Measurements from ENCODE around the gene EIF3F. TPM values are rescaled to one million over a fixed set of nuclear protein-coding genes. Genes with fewer than 3 reads are reported as not detected.

EIF3F gene
- polyA plus RNA-seq, 3 donors, result 179 to 286 (median 243) TPM

DNA sequence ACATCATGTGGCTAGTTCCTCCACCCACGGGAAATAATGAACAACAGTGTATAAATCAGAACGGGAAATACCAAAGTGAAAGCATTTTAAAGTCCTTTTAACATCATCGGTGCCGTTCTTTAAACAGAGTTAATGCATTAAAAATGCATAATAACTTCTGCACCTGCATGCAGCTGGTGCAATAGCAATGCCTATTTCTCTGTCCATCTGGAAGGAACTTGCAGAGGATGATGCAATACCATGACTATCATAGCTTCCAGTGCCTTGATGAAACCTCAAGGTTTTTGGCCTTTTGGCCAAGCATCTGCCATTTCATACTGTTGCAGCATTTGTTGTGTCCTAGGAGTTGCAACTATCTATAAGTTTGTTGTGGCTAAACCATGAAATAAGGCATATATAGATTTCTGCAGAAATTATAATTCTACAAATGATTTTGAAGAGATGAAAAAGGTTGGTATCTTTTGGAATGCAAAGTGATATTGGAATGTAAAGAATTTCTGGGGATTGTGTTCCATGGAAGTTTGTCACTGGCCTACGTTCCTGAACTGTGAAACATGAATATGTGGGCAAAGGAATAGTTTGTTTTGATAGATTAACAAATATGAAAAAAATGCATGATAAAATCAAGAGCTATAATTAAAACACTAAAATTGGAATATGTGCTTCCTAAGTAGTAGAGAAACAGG lies 9.8 kb upstream of the EIF3F start:
- Histone ChIP-seq H3K4me1 (ENCODE audit: control insufficient read depth in 1 of 2, insufficient read depth in 2 of 2, low read length in 2 of 2) (no peaks in the 10 kb centered on the region), H3K27ac (ENCODE audit: low read depth in 1 of 2, low read length in 2 of 2) (no peak overlapping the region), H4K20me1 (ENCODE audit: insufficient read depth, low read length) (no peaks in the 10 kb centered on the region), H3K27me3 (ENCODE audit: control insufficient read depth in 2 of 2, insufficient read depth in 2 of 2, low read length in 2 of 2) (no peaks in the 10 kb centered on the region), H3K4me3 (replicated peaks in 1 of 3; ENCODE audit: low read depth in 2 of 3, low read length in 3 of 3) (no peak overlapping the region), H3K9me3 (replicated peaks in 1 of 2; ENCODE audit: control insufficient read depth in 1 of 2, insufficient read depth in 1 of 2, low read length in 2 of 2) (no peaks in the 10 kb centered on the region), H3K36me3 (replicated peaks in 1 of 2; ENCODE audit: control insufficient read depth in 1 of 2, insufficient read depth in 2 of 2, low read length in 2 of 2) (no peaks in the 10 kb centered on the region), H3K79me2 (ENCODE audit: insufficient read depth, low read length) (no peaks in the 10 kb centered on the region), H3K9ac (ENCODE audit: insufficient read depth, low read length, poor library complexity, severe bottlenecking) (no peak overlapping the region), H2AFZ (ENCODE audit: insufficient read depth, low read depth, low read length, poor library complexity, severe bottlenecking) (no peak overlapping the region), H3K4me2 (replicated peaks; ENCODE audit: extremely low read depth, low read length, poor library complexity, severe bottlenecking) (no peak overlapping the region)
- no peak for DNase-seq
- Mint-ChIP-seq H3K27me3 (ENCODE audit: low read depth in 3 of 3) (peaks cover 2 to 4% (median 3%) of the 10 kb centered on the region in 3 donors), H3K4me3 (no peak overlapping the region), H3K9me3 (no peaks in the 10 kb centered on the region), H3K36me3 (no peaks in the 10 kb centered on the region), H3K27ac (no peak overlapping the region), H3K4me1 (no peaks in the 10 kb centered on the region)
- intact Hi-C loops (cut with micrococcal nuclease), result no loop called here
- TF ChIP-seq, protein P1, sequence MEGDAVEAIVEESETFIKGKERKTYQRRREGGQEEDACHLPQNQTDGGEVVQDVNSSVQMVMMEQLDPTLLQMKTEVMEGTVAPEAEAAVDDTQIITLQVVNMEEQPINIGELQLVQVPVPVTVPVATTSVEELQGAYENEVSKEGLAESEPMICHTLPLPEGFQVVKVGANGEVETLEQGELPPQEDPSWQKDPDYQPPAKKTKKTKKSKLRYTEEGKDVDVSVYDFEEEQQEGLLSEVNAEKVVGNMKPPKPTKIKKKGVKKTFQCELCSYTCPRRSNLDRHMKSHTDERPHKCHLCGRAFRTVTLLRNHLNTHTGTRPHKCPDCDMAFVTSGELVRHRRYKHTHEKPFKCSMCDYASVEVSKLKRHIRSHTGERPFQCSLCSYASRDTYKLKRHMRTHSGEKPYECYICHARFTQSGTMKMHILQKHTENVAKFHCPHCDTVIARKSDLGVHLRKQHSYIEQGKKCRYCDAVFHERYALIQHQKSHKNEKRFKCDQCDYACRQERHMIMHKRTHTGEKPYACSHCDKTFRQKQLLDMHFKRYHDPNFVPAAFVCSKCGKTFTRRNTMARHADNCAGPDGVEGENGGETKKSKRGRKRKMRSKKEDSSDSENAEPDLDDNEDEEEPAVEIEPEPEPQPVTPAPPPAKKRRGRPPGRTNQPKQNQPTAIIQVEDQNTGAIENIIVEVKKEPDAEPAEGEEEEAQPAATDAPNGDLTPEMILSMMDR (IDR thresholded peaks at IDR 0.05), result no peak
- WGBS (ENCODE audit: insufficient coverage), result no CpG with 5 or more reads among the region's 5 CpGs

DNA sequence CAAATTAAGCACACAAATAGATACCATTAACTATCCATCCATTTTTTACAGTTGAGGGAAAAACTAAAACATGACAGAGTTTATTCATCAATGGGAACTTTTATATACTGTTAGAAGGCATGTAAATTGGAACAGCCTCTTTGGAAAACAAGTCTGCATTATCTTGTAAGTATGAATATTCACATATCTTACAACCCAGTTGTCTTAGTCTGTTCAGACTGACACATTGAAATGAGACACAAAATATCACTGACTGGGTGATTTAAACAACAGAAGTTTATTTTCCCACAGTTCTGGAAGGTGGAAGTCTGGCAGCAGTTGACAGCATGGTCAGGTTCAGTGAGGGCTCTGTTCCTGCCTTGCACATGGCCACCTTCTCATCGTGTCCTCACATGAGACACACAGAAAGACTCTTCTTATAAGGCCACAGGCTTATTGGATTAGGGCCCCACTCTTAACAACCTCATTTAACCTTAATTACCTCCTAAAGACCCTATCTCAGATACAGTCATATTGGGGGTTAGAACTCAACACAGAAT lies 5.4 kb upstream of the EIF3F start:
- DNase-seq, result no peak
- Histone ChIP-seq H3K4me2 (replicated peaks; ENCODE audit: extremely low read depth, low read length, poor library complexity, severe bottlenecking) (no peak overlapping the region), H3K27ac (ENCODE audit: low read depth in 1 of 2, low read length in 2 of 2) (no peak overlapping the region), H3K4me1 (ENCODE audit: control insufficient read depth in 1 of 2, insufficient read depth in 2 of 2, low read length in 2 of 2) (peaks cover 6 to 7% of the 10 kb centered on the region in 2 donors), H3K79me2 (ENCODE audit: insufficient read depth, low read length) (no peaks in the 10 kb centered on the region), H3K36me3 (replicated peaks in 1 of 2; ENCODE audit: control insufficient read depth in 1 of 2, insufficient read depth in 2 of 2, low read length in 2 of 2) (no peaks in the 10 kb centered on the region), H3K4me3 (replicated peaks in 1 of 3; ENCODE audit: low read depth in 2 of 3, low read length in 3 of 3) (no peak overlapping the region), H3K9me3 (replicated peaks in 1 of 2; ENCODE audit: control insufficient read depth in 1 of 2, insufficient read depth in 1 of 2, low read length in 2 of 2) (no peaks in the 10 kb centered on the region), H3K9ac (ENCODE audit: insufficient read depth, low read length, poor library complexity, severe bottlenecking) (no peak overlapping the region), H2AFZ (ENCODE audit: insufficient read depth, low read depth, low read length, poor library complexity, severe bottlenecking) (no peak overlapping the region), H4K20me1 (ENCODE audit: insufficient read depth, low read length) (no peaks in the 10 kb centered on the region), H3K27me3 (ENCODE audit: control insufficient read depth in 2 of 2, insufficient read depth in 2 of 2, low read length in 2 of 2) (no peaks in the 10 kb centered on the region)
- Mint-ChIP-seq H3K4me3 (no peak overlapping the region), H3K9me3 (peaks cover 0 to 2% (median 0%) of the 10 kb centered on the region in 7 donors), H3K27ac (no peak overlapping the region), H3K4me1 (peaks cover 4% of the 10 kb centered on the region), H3K27me3 (ENCODE audit: low read depth in 3 of 3) (peaks cover 1 to 10% (median 4%) of the 10 kb centered on the region in 3 donors), H3K36me3 (no peaks in the 10 kb centered on the region)
- TF ChIP-seq, protein P1 (IDR thresholded peaks at IDR 0.05), result no peak
- no CpG with 5 or more reads among the region's 1 CpG for WGBS (ENCODE audit: insufficient coverage)
- intact Hi-C loops (cut with micrococcal nuclease), result loop anchor here (10.0 kb wide), 3 partner anchors 387 to 1507 kb away; partner anchors contain the start of genes RPL27A (in 1 of the 2), TRIM3 (in 1 of the 2) and TRIM66 (in 1 of the 2)
